ENCODE data around the gene RARG. TPM values are rescaled to one million over a fixed set of nuclear protein-coding genes. Genes with fewer than 3 reads are reported as not detected.

The RARG gene
- total and polyA plus RNA-seq, 12 donors, result 3.8 to 36.4 (median 24.8) TPM

DNA sequence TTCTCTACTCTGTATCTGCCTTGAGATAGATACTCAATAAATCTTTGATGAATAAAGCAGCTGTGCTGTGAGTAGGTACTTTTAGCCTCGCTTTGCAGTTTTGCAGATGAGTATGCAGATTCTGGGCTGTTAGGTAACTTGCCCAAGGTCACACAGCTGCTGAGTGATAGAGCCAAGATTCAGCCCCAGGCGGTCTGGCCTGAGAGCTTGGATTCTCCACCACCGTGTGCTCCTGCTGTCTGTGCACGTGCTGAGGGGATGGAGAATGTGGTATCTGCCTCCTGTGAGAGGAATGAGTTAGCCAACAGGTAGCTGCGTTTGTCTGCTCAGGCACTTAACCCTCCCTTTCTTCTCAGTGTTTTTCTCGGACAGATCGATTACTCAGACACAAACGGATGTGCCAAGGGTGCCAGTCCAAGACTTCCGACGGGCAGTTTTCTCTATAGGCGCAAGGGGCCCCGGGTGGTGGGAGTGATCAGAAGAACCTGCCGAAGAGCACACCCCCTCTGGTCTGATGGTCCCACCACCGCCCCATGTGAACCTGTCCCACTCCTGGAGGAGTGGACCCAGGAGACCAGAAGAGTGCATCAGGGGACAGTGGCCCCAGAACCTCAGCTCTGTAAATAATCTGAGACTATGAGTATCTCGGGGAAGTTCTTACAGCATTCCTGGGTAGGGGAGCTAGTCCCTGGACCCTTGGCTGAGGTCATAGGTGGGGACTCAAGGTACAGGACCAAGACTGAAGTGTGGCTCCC lies 44.7 kb downstream of the RARG start:
- no peaks in the 10 kb centered on the region for H3K9me3 ChIP-seq (replicated peaks in 1 of 3)
- no peak for TF ChIP-seq POLR2A (IDR thresholded peaks at IDR 0.05)
- TF ChIP-seq, protein P1, sequence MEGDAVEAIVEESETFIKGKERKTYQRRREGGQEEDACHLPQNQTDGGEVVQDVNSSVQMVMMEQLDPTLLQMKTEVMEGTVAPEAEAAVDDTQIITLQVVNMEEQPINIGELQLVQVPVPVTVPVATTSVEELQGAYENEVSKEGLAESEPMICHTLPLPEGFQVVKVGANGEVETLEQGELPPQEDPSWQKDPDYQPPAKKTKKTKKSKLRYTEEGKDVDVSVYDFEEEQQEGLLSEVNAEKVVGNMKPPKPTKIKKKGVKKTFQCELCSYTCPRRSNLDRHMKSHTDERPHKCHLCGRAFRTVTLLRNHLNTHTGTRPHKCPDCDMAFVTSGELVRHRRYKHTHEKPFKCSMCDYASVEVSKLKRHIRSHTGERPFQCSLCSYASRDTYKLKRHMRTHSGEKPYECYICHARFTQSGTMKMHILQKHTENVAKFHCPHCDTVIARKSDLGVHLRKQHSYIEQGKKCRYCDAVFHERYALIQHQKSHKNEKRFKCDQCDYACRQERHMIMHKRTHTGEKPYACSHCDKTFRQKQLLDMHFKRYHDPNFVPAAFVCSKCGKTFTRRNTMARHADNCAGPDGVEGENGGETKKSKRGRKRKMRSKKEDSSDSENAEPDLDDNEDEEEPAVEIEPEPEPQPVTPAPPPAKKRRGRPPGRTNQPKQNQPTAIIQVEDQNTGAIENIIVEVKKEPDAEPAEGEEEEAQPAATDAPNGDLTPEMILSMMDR (IDR thresholded peaks at IDR 0.05), result no peak
- peak overlapping the region in 2 of 5 donors; percentile 0 to 46 for H3K27ac ChIP-seq
- intact Hi-C loops (cut with DNase I), result no loop called here
- peaks cover 14 to 28% of the 10 kb centered on the region in 2 donors for H3K4me1 ChIP-seq (replicated peaks in 1 of 2)
- DNase-seq, result peak in 6 of 7 donors; percentile 53 to 82 (median 76)
- no peak overlapping the region for H3K4me3 ChIP-seq
- WGBS, 4 donors, result 56 to 66% (median 62%) methylated on average over 14 to 15 of the region's 15 CpGs
- H3K27me3 ChIP-seq, result no peaks in the 10 kb centered on the region
- H3K36me3 ChIP-seq (replicated peaks in 1 of 2), result peaks cover 0 to 55% of the 10 kb centered on the region in 2 donors

DNA sequence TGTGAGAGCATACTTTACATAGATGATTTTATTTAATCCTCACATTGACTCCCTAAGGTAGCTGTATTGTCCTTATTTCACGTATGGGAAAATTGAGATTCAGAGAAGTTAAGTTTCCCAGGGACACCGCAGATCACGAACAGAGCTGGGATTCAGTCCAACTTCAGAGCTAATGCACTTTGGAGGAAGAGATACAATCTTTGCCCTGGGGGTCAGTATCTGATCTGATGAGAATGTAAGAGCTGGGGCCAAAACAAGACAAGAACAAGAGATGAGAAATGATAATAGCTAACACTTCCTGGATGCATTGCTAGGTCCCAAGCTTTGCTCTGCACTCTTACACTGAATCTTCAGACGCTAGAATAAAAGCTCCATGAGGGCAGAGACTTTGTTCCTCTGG lies 45.3 kb downstream of the RARG start:
- WGBS, 4 donors, result 59 to 72% (median 65%) methylated on average over 4 of the region's 4 CpGs
- peak in 1 of 7 donors; percentile 24 for DNase-seq
- no peak for TF ChIP-seq POLR2A (IDR thresholded peaks at IDR 0.05)
- TF ChIP-seq, protein P1 (IDR thresholded peaks at IDR 0.05), result no peak
- H3K9me3 ChIP-seq (replicated peaks in 1 of 3), result no peaks in the 10 kb centered on the region
- H3K27ac ChIP-seq, result peak overlapping the region in 3 of 5 donors; percentile 0 to 46 (median 34)
- peaks cover 20 to 34% of the 10 kb centered on the region in 2 donors for H3K4me1 ChIP-seq (replicated peaks in 1 of 2)
- intact Hi-C loops (cut with DNase I), result no loop called here
- H3K36me3 ChIP-seq (replicated peaks in 1 of 2), result peaks cover 0 to 60% of the 10 kb centered on the region in 2 donors
- no peak overlapping the region for H3K4me3 ChIP-seq
- H3K27me3 ChIP-seq, result no peaks in the 10 kb centered on the region

DNA sequence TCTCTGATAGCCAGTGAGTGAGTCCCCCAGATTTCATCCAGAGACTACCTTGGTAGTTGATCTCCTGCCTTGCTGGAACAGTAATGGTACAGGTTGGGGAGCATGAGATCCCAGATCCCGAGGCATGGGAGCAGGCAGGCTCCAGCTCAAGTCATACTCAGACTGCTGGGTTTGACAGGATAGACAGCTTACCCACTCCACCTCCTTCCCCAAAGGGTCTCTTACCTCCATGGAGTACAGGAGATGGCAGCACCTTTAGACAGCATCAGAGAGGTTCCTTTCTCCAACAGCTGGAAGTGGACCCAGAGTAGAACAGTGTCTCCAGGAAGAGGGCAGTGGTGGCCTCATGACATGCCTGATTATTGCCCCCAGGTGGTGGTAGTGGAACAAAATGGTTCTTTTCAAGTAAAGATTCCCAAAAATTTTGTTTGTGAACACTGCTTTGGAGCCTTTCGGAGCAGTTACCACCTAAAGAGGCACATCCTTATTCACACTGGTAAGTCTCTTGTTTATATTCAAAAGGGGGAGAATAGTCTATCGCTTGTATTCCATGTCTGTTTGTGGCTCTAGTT lies 46.3 kb downstream of the RARG start:
- TF ChIP-seq POLR2A (IDR thresholded peaks at IDR 0.05), result no peak
- WGBS, 4 donors, result 93 to 97% (median 96%) methylated on average over 2 to 3 of the region's 3 CpGs
- Histone ChIP-seq H3K4me1 (replicated peaks in 1 of 2) (peaks cover 24 to 40% of the 10 kb centered on the region in 2 donors), H3K27me3 (no peaks in the 10 kb centered on the region), H3K27ac (peak overlapping the region in 1 of 5 donors; percentile 13), H3K4me3 (no peak overlapping the region), H3K9me3 (replicated peaks in 1 of 3) (no peaks in the 10 kb centered on the region), H3K36me3 (replicated peaks in 1 of 2) (peaks cover 0 to 60% of the 10 kb centered on the region in 2 donors)
- peak in 2 of 7 donors; percentile 13 to 20 for DNase-seq
- intact Hi-C loops (cut with DNase I), result no loop called here

DNA sequence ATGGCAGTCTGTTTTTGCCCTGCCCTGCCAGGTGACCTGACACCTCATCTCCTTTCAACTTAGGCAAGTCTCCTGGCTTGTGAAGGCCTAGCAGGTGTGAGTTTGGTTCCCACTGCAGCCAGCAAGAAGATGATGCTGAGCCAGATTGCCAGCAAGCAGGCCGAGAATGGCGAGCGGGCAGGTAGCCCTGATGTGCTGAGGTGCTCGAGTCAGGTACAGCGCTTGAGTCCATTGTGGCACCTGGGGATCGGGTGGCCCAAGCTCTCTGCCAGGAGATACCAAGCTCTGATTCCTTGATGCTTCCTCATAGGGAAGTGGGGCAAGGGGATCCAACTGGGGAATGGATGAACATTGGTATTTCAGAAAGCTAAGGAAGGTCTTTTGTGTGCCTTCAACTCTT lies 47.2 kb downstream of the RARG start:
- Histone ChIP-seq H3K27ac (no peak overlapping the region), H3K36me3 (replicated peaks in 1 of 2) (peaks cover 0 to 60% of the 10 kb centered on the region in 2 donors), H3K4me1 (replicated peaks in 1 of 2) (peaks cover 24 to 40% of the 10 kb centered on the region in 2 donors), H3K27me3 (no peaks in the 10 kb centered on the region), H3K4me3 (no peak overlapping the region), H3K9me3 (replicated peaks in 1 of 3) (no peaks in the 10 kb centered on the region)
- peak in 2 of 7 donors; percentile 20 to 49 for DNase-seq
- WGBS, 4 donors, result 93 to 97% (median 95%) methylated on average over 3 to 6 of the region's 6 CpGs
- intact Hi-C loops (cut with DNase I), result no loop called here
- TF ChIP-seq, protein P1 (IDR thresholded peaks at IDR 0.05), result no peak
- no peak for TF ChIP-seq POLR2A (IDR thresholded peaks at IDR 0.05)

Data from adrenal gland (tissue), 12 donors.